HepG2 (cell line): ENCODE data around the gene TAL2. TPM values are rescaled to one million over a fixed set of nuclear protein-coding genes. Genes with fewer than 3 reads are reported as not detected.

Experiments
- ATAC-seq: fragments of 200-7000 bp; cut with Tn5 transposase; 3 replicates; pipeline ENCODE4 v1.9.1; 2020; ENCODE audit warnings: mild to moderate bottlenecking, moderate library complexity
- BruUV-seq: library from RNA; stranded (reverse); fragments of 400-500 nt; replicated peaks from 2 replicates; lab custom pipeline; 2021; lab: Mats Ljungman, UMichigan
- CTCF ChIA-PET: fragments of 300-600 bp; formaldehyde crosslinking; extraction: SDS; loops from one replicate; lab custom pipeline; 2021; ENCODE audit warnings: low total read pairs, inconsistent platforms, low intra/inter-chr PET ratio; lab: Yijun Ruan, JAX
- POLR2A ChIA-PET: fragments of 350-600 bp; sonication (Branson Sonifier 250); formaldehyde crosslinking; loops from one replicate; lab custom pipeline; 2020; ENCODE audit warnings: antibody characterized with exemption, inconsistent platforms; lab: Yijun Ruan, JAX
- DNase-seq: peaks from one replicate; pipeline ENCODE4 v3.0.0-alpha.2; 2015; ENCODE audit warnings: low spot score
- FAIRE-seq: peaks from 3 replicates; lab custom pipeline; 2011; peaks lifted over from hg19 to GRCh38; lab: Jason Lieb, UNC
- H2AFZ ChIP-seq: one replicate; pipeline ENCODE4 v1.6.1; 2011; ENCODE audit warnings: low read length, inconsistent platforms
- H3K27ac ChIP-seq: fragments of 300-600 bp; 3 replicates; pipeline ENCODE4 v1.8.0; 2011; ENCODE audit warnings: mixed run types, mild to moderate bottlenecking, mixed read lengths, low read length, inconsistent platforms; ENCODE audit not compliant: insufficient read depth; ENCODE audit errors: extremely low read length
- H3K27me3 ChIP-seq, 2 experiments: fragments of 200-600 bp in 1 of 2; 2 replicates in 1 of 2; 3 replicates in 1 of 2; pipeline versions ENCODE4 v1.6.0 to v1.8.0; 2011; ENCODE audit warnings: low read length in 2 of 2, mild to moderate bottlenecking in 2 of 2, moderate library complexity in 2 of 2, inconsistent platforms in 1 of 2; ENCODE audit not compliant: insufficient read depth in 2 of 2, control insufficient read depth in 1 of 2
- H3K36me3 ChIP-seq, 2 experiments: fragments of 200-600 bp in 1 of 2; replicated peaks in 1 of 2; 2 replicates in 1 of 2; 3 replicates in 1 of 2; pipeline versions ENCODE4 v1.5.1 to v1.8.0; 2011; ENCODE audit warnings: low read length in 2 of 2, inconsistent platforms in 1 of 2; ENCODE audit not compliant: insufficient read depth in 2 of 2, control insufficient read depth in 1 of 2
- H3K4me1 ChIP-seq: 2 replicates; pipeline ENCODE4 v1.5.1; 2012; ENCODE audit warnings: low read length, inconsistent platforms; ENCODE audit not compliant: insufficient read depth
- H3K4me2 ChIP-seq: 2 replicates; pipeline ENCODE4 v1.6.0; 2011; ENCODE audit warnings: low read depth, low read length, inconsistent platforms
- H3K4me3 ChIP-seq, 3 experiments: fragments of 200-600 bp in 1 of 3; sonication (generic), shearing (Covaris generic) in 1 of 3; replicated peaks in 1 of 3; 2 replicates each; pipeline ENCODE4 v1.5.1; 2011 to 2016; ENCODE audit warnings: low read length in 3 of 3, inconsistent platforms in 2 of 3, low read depth in 2 of 3, mild to moderate bottlenecking in 2 of 3, control low read depth in 1 of 3, mixed read lengths in 1 of 3; ENCODE audit not compliant: insufficient read depth in 1 of 3
- H3K79me2 ChIP-seq: one replicate; pipeline ENCODE4 v1.6.1; 2011; ENCODE audit warnings: low read length, inconsistent platforms; ENCODE audit not compliant: insufficient read depth
- H3K9ac ChIP-seq: 2 replicates; pipeline ENCODE4 v1.6.0; 2011; ENCODE audit warnings: mild to moderate bottlenecking, low read depth, low read length, inconsistent platforms; ENCODE audit not compliant: insufficient read depth
- H3K9me3 ChIP-seq: 2 replicates; pipeline ENCODE4 v1.5.1; 2012; ENCODE audit warnings: mild to moderate bottlenecking, low read length
- H4K20me1 ChIP-seq: 2 replicates; pipeline ENCODE4 v1.6.0; 2011; ENCODE audit warnings: inconsistent platforms, mild to moderate bottlenecking, low read length, moderate library complexity; ENCODE audit not compliant: insufficient read depth
- CC2D1A ChIP-seq: sonication (generic); formaldehyde crosslinking; IDR thresholded peaks from 2 replicates; pipeline ENCODE4 v1.8.1; 2023; ENCODE audit warnings: mild to moderate bottlenecking, missing genetic modification reagents
- CCAR2 ChIP-seq: fragments of 200-400 bp; formaldehyde crosslinking; optimal IDR thresholded peaks from 2 replicates; pipeline ENCODE3; 2018; ENCODE audit warnings: low read depth, mild to moderate bottlenecking, low read length, moderate library complexity
- E2F2 ChIP-seq: sonication (generic); formaldehyde crosslinking; IDR thresholded peaks from 2 replicates; pipeline ENCODE4 v1.4.0; 2020; ENCODE audit warnings: missing genetic modification reagents, borderline replicate concordance
- ESRRA ChIP-seq: sonication (generic); formaldehyde crosslinking; IDR thresholded peaks from 2 replicates; pipeline ENCODE4 v1.5.1; 2020; ENCODE audit warnings: mild to moderate bottlenecking, low read depth, missing genetic modification reagents
- HOXA9 ChIP-seq: sonication (generic); formaldehyde crosslinking; IDR thresholded peaks from 2 replicates; pipeline ENCODE4 v1.8.1; 2022; ENCODE audit warnings: missing genetic modification reagents, mild to moderate bottlenecking, moderate library complexity, borderline replicate concordance
- TERF1 ChIP-seq: sonication (generic); formaldehyde crosslinking; IDR thresholded peaks from 2 replicates; pipeline ENCODE4 v1.8.0; 2022; ENCODE audit warnings: mild to moderate bottlenecking, missing genetic modification reagents, moderate library complexity
- ZBTB42 ChIP-seq: sonication (generic); formaldehyde crosslinking; IDR thresholded peaks from 2 replicates; pipeline ENCODE4 v1.5.0; 2020; ENCODE audit warnings: mild to moderate bottlenecking, missing genetic modification reagents
- ZBTB43 ChIP-seq: sonication (generic); formaldehyde crosslinking; conservative IDR thresholded peaks from 2 replicates; pipeline ENCODE4 v1.4.0; 2020; ENCODE audit warnings: missing genetic modification reagents
- ZIK1 ChIP-seq: sonication (generic); formaldehyde crosslinking; IDR thresholded peaks from 2 replicates; pipeline ENCODE4 v1.5.0; 2020; ENCODE audit warnings: mild to moderate bottlenecking, low read depth, missing genetic modification reagents, borderline replicate concordance
- ZNF264 ChIP-seq: sonication (generic); formaldehyde crosslinking; IDR thresholded peaks from 2 replicates; pipeline ENCODE4 v1.4.0; 2020; ENCODE audit warnings: missing genetic modification reagents
- ZNF563 ChIP-seq: sonication (generic); formaldehyde crosslinking; IDR thresholded peaks from 2 replicates; pipeline ENCODE4 v1.8.0; 2022; ENCODE audit warnings: mild to moderate bottlenecking, moderate library complexity, missing genetic modification reagents
- ZNF691 ChIP-seq: sonication (generic); formaldehyde crosslinking; IDR thresholded peaks from 2 replicates; pipeline ENCODE4 v1.4.0; 2020; ENCODE audit warnings: missing genetic modification reagents, low read depth, mild to moderate bottlenecking, borderline replicate concordance
- ZNF800 ChIP-seq: sonication (generic); formaldehyde crosslinking; IDR thresholded peaks from 2 replicates; pipeline ENCODE4 v1.4.0; 2020; ENCODE audit warnings: missing genetic modification reagents
- WGBS: methylation state at CpG from one replicate; pipeline ENCODE4 v1.1.6; 2017; ENCODE audit warnings: low lambda C conversion rate; 5-methylcytosine and 5-hydroxymethylcytosine counted together
- in situ Hi-C: cut with HindIII; loops from 2 replicates; pipeline ENCODE4 v1.10.0; 2017; ENCODE audit warnings: low pct_unique_long_range_greater_than_20kb; ENCODE audit not compliant: extremely low pct_ligation_motif_present
- intact Hi-C: fragments of 100-400 bp; cut with micrococcal nuclease; formaldehyde crosslinking; loops from one replicate; pipeline ENCODE4 v1.10.0; 2022; ENCODE audit not compliant: unreplicated experiment
- polyA plus RNA-seq, 8 experiments: library from polyadenylated mRNA; depleted of rRNA in 3 of 8; stranded (reverse) in 7 of 8; unstranded in 1 of 8; fragments of >200 nt; fragmentation: Illumina TruSeq in 4 of 8; extraction: Trizol in 4 of 8; gene quantifications; 2 replicates each; pipeline versions ENCODE4 v1.2.1 to v1.2.3, GENCODE V29; 2011 to 2016; ENCODE audit warnings: low read depth in 4 of 8, missing spikeins in 1 of 8, mixed read lengths in 1 of 8; ENCODE audit not compliant: insufficient read depth in 1 of 8
- total RNA-seq, 5 experiments: library from RNA; depleted of rRNA; stranded (reverse); fragments of >200 nt; fragmentation: Illumina TruSeq; extraction: Trizol; gene quantifications; 2 replicates each; pipeline ENCODE4 v1.2.3, GENCODE V29; 2016; ENCODE audit warnings: low read depth in 1 of 5

The TAL2 gene
- total and polyA plus RNA-seq, 2 of the 13 experiments (the other 11 are each of a cell fraction or from before 2014, with no cell fraction given): 0.22 TPM; not detected in 1

- TF ChIP-seq TERF1: no peak
Observed at GRCh38 chr9:105632807-105633206, 29.4 kb upstream of the TAL2 start (continued).

GRCh38 chr9:105633411-105633810, 28.8 kb upstream of the TAL2 start:
- no peaks in the 10 kb centered on the region for H4K20me1 ChIP-seq
- ATAC-seq: no peak
- H3K9ac ChIP-seq: no peak overlapping the region
- H3K4me2 ChIP-seq: no peak overlapping the region
- no TSS peak for BruUV-seq
- no peak for DNase-seq
- H3K27ac ChIP-seq: no peak overlapping the region
- in situ Hi-C loops: no loop called here
- H3K4me3 ChIP-seq: no peak overlapping the region
- 94% methylated on average over 3 of the region's 3 CpGs for WGBS
- CTCF ChIA-PET: no interaction called here
- H3K27me3 ChIP-seq: no peaks in the 10 kb centered on the region
- no peaks in the 10 kb centered on the region for H3K36me3 ChIP-seq
- TF ChIP-seq ZNF563 (CRISPR knock-in tag): no peak
- no peak for TF ChIP-seq CC2D1A (CRISPR knock-in tag)
- no peak for TF ChIP-seq ZNF691
- TF ChIP-seq ZBTB43 (CRISPR knock-in tag): no peak
- no peak for TF ChIP-seq E2F2 (CRISPR knock-in tag)
- TF ChIP-seq ZNF264 (CRISPR knock-in tag): no peak
- TF ChIP-seq ZBTB42: no peak
- no peak for TF ChIP-seq ZIK1
- TF ChIP-seq CCAR2: no peak
- no peak for TF ChIP-seq ESRRA (CRISPR knock-in tag)
- TF ChIP-seq HOXA9 (CRISPR knock-in tag): no peak
- TF ChIP-seq ZNF800 (CRISPR knock-in tag): no peak
- TF ChIP-seq, all 625 proteins: peak for 0
- no peak for FAIRE-seq
- POLR2A ChIA-PET: no interaction called here
- no peak overlapping the region for H2AFZ ChIP-seq
- intact Hi-C loops: loop anchor here (5.0 kb wide), 1 partner anchor 44 kb away; no protein-coding TSS in a partner anchor
- no peaks in the 10 kb centered on the region for H3K4me1 ChIP-seq
- no peaks in the 10 kb centered on the region for H3K9me3 ChIP-seq
- no peaks in the 10 kb centered on the region for H3K79me2 ChIP-seq
